Measurements from ENCODE around the gene EGFL7. TPM values are rescaled to one million over a fixed set of nuclear protein-coding genes. Genes with fewer than 3 reads are reported as not detected.

EGFL7 gene
- total RNA-seq, 5 donors from 2014 or later (not counting 1 experiment from before 2014, with no cell fraction given), result 0.43 to 1.9 (median 1.1) TPM

DNA sequence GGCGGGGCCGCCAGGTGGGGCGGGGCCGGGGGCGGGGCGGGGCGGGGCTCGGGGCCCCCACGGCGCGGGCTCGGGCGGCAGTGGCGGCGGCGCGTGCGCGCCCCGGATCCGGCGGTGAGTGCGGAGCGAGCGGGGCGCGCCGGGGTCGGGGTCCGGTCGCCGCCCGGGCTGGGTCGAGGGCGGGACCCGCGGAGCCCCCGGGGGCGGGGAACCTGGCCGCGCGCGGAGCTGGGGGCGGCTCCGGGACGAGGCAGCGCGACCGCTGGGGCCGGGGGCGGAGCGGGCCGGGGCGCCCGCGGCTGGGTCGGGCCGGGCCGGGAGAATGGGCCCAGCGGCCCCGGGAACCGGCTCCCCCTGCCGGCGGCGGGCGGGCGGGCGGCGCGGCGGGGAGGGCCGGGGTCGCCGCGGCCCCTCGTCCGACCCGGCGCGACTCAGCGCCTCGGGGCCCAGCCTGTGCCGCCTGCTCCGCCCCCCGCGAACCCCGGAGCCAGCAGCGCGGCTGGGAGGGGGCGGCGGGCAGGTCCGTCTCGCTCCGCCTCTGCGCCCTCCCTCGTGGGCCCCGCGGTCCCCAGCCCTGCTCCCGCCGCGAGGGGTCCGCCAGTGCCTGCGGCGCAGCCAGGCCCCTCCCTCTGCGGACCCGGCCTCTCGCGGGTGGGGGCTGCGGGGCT lies 3.1 kb downstream of the EGFL7 start:
- peaks cover 3 to 5% (median 5%) of the 10 kb centered on the region in 3 donors for H3K4me1 Mint-ChIP-seq
- no peaks in the 10 kb centered on the region for H3K9me3 Mint-ChIP-seq
- no peaks in the 10 kb centered on the region for H3K9me3 ChIP-seq
- no peaks in the 10 kb centered on the region for H3K36me3 ChIP-seq (ENCODE audit: control insufficient read depth in 2 of 2, extremely low read depth in 1 of 2, insufficient read depth in 1 of 2, low read length in 1 of 2)
- H3K4me3 Mint-ChIP-seq, result peak overlapping the region in 1 of 3 donors; percentile 62
- peaks cover 0 to 87% of the 10 kb centered on the region in 2 experiments for H3K27me3 ChIP-seq (replicated peaks in 1 of 2; ENCODE audit: control insufficient read depth in 2 of 2, extremely low read depth in 1 of 2, insufficient read depth in 2 of 2, low read length in 1 of 2)
- no peaks in the 10 kb centered on the region for H3K36me3 Mint-ChIP-seq
- ChIA-PET POLR2A (no interaction called here), CTCF (no interaction called here)
- peak; percentile 52 to 70 (median 62) for ATAC-seq (replicated peaks in 1 of 4)
- H3K27ac ChIP-seq (ENCODE audit: low read length), result no peak overlapping the region
- H3K4me1 ChIP-seq (ENCODE audit: control insufficient read depth in 1 of 2, extremely low read depth in 1 of 2, insufficient read depth in 2 of 2, low read length in 2 of 2), result peaks cover 0 to 9% of the 10 kb centered on the region in 2 experiments
- peak in 5 of 35 experiments; percentile 19 to 40 (median 23) for DNase-seq
- H3K27ac Mint-ChIP-seq, result no peak overlapping the region
- WGBS (ENCODE audit: insufficient coverage), result under 1% methylated on average over 105 of the region's 109 CpGs
- no peak overlapping the region for H3K4me3 ChIP-seq (ENCODE audit: control insufficient read depth in 1 of 2, extremely low read depth in 1 of 2, low read length in 1 of 2)
- peaks cover 0 to 21% of the 10 kb centered on the region in 2 donors for H3K27me3 Mint-ChIP-seq

DNA sequence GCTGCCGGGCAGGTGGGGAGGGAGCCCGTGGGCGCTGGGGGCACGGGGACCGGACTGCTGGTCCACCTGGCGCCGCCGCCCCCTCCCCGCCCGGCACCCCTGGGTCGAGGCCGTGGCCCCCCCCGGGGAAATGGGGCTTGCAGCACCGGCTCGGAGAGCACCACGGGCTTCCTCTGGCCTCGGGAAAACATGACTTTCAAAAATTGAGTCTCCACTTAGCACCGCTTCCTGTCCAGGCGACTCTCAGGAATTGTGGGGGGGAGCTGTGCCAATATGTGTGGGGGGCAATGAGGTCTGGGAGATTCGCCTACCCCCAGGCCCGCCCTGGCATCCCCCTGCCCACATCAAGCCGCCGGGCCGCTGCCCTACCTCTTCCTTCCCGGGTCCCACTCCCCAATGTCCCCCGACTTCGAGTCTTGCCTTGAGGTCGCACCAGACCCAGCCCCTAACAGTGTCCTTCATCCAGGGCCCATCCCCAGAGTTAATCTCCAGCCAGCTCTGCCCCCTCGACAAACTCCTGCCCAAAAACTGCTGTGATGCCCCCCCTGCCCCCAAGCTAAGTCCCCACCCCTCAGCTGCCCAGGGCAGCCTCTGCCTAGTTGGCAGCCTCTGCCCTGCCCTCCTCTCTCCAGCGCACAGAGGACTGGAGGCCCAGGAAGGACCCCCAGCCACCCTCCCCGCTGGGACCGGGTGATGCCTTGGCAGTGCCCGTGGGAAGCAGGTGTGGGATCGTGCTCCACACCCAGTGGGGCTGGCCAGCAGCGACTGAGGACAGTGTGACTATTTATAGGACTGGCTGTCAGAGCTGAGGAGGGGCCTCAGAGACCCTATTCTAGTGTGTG lies 3.9 kb downstream of the EGFL7 start:
- ChIA-PET POLR2A (no interaction called here), CTCF (interaction anchor here in 1 of 2 donors (0.6 kb wide), 1 partner anchor 376 kb away, joined by 6 read pairs; no protein-coding TSS in a partner anchor)
- Histone ChIP-seq H3K4me3 (ENCODE audit: control insufficient read depth in 1 of 2, extremely low read depth in 1 of 2, low read length in 1 of 2) (no peak overlapping the region), H3K27ac (ENCODE audit: low read length) (no peak overlapping the region), H3K36me3 (ENCODE audit: control insufficient read depth in 2 of 2, extremely low read depth in 1 of 2, insufficient read depth in 1 of 2, low read length in 1 of 2) (no peaks in the 10 kb centered on the region), H3K4me1 (ENCODE audit: control insufficient read depth in 1 of 2, extremely low read depth in 1 of 2, insufficient read depth in 2 of 2, low read length in 2 of 2) (peaks cover 0 to 12% of the 10 kb centered on the region in 2 experiments), H3K27me3 (replicated peaks in 1 of 2; ENCODE audit: control insufficient read depth in 2 of 2, extremely low read depth in 1 of 2, insufficient read depth in 2 of 2, low read length in 1 of 2) (peaks cover 0 to 80% of the 10 kb centered on the region in 2 experiments), H3K9me3 (no peaks in the 10 kb centered on the region)
- ATAC-seq (replicated peaks in 1 of 4), result peak in 1 of 4 experiments; percentile 7
- Mint-ChIP-seq H3K4me3 (peak overlapping the region; percentile 53 to 62 (median 59)), H3K27me3 (peaks cover 0 to 21% of the 10 kb centered on the region in 2 donors), H3K27ac (no peak overlapping the region), H3K36me3 (no peaks in the 10 kb centered on the region), H3K4me1 (peaks cover 3 to 5% (median 5%) of the 10 kb centered on the region in 3 donors), H3K9me3 (no peaks in the 10 kb centered on the region)
- DNase-seq, result no peak
- 30% methylated on average over 23 of the region's 35 CpGs for WGBS (ENCODE audit: insufficient coverage)

DNA sequence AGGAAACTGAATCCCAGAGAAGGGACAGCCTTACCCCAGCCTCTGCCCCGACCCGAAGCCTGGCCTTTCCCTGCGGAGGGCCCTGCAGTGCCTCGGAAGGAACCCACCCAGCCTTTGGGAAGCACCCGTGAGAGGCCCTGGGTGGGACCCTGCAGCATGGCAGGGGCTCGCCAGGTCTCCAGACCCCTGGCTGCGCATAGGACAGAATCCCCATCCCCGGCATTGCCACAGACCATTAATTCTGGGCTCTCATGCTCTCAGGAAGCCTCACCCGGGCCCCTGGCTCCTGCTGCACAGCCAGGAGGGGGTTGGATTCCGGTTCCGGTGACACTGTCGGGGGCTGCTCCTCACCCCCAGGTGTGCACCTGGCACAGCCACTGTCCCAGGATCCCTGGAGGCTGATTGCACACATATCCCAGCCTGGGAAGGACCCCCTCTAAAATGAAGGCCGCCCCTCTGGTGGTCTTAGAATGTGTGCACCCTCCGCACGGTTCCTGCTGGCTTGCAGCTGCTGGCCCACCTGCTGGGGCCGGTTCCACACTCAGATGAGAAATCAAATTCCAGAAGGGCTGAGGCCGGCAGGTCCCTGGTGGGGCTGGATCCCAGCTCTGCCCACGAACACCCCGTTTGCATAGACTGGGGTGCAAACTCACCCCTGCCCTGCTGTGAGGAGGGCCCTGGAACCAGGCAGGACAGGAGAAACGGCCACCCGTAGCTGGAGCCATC lies 4.7 kb downstream of the EGFL7 start:
- H3K4me3 ChIP-seq (ENCODE audit: control insufficient read depth in 1 of 2, extremely low read depth in 1 of 2, low read length in 1 of 2), result no peak overlapping the region
- Mint-ChIP-seq H3K27me3 (peaks cover 0 to 18% of the 10 kb centered on the region in 2 donors), H3K36me3 (no peaks in the 10 kb centered on the region), H3K27ac (no peak overlapping the region), H3K4me1 (peaks cover 3 to 5% (median 5%) of the 10 kb centered on the region in 3 donors), H3K9me3 (no peaks in the 10 kb centered on the region), H3K4me3 (peak overlapping the region in 1 of 3 donors; percentile 62)
- no peak overlapping the region for H3K27ac ChIP-seq (ENCODE audit: low read length)
- H3K4me1 ChIP-seq (ENCODE audit: control insufficient read depth in 1 of 2, extremely low read depth in 1 of 2, insufficient read depth in 2 of 2, low read length in 2 of 2), result peaks cover 0 to 12% of the 10 kb centered on the region in 2 experiments
- CTCF ChIA-PET, result interaction anchor here in 1 of 2 donors (0.6 kb wide), 1 partner anchor 377 kb away, joined by 6 read pairs; no protein-coding TSS in a partner anchor
- POLR2A ChIA-PET, result no interaction called here
- H3K27me3 ChIP-seq (replicated peaks in 1 of 2; ENCODE audit: control insufficient read depth in 2 of 2, extremely low read depth in 1 of 2, insufficient read depth in 2 of 2, low read length in 1 of 2), result peaks cover 0 to 72% of the 10 kb centered on the region in 2 experiments
- H3K9me3 ChIP-seq, result no peaks in the 10 kb centered on the region
- no peak for DNase-seq
- WGBS (ENCODE audit: insufficient coverage), result 85% methylated on average over 21 of the region's 21 CpGs
- ATAC-seq (replicated peaks in 1 of 4), result no peak
- no peaks in the 10 kb centered on the region for H3K36me3 ChIP-seq (ENCODE audit: control insufficient read depth in 2 of 2, extremely low read depth in 1 of 2, insufficient read depth in 1 of 2, low read length in 1 of 2)

DNA sequence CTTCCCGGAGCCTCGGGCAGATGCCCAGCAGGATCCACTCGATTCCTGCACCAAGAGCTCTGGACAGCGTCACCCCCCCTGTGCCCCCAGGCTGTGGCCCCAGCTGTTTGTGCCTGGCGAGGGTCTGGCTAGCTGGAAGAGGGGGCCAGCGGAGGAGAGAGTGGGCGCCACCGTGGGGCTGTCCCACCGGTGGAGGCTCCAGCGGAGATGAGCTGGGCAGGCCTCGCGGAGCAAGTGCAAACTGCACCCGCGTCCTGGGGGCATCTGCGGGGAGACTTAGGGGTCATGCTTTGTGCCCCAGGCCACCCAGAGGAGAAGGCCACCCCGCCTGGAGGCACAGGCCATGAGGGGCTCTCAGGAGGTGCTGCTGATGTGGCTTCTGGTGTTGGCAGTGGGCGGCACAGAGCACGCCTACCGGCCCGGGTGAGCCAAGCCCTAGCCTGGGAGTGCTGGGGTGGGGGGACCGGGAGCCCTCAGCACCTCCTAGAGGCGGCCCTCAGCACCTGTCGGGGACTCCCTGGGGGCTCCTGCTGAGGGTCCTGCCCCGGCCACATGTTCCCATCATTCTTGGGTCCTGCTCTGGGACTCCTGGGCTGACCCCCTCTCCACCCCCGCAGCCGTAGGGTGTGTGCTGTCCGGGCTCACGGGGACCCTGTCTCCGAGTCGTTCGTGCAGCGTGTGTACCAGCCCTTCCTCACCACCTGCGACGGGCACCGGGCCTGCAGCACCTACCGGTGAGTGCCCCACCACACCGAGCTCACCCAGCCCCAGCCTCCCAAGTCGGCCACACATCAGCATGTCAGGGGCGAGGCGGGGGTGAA lies 5.4 kb downstream of the EGFL7 start:
- CTCF ChIA-PET, result no interaction called here
- H3K4me3 Mint-ChIP-seq, result no peak overlapping the region
- no peak for ATAC-seq (replicated peaks in 1 of 4)

DNA sequence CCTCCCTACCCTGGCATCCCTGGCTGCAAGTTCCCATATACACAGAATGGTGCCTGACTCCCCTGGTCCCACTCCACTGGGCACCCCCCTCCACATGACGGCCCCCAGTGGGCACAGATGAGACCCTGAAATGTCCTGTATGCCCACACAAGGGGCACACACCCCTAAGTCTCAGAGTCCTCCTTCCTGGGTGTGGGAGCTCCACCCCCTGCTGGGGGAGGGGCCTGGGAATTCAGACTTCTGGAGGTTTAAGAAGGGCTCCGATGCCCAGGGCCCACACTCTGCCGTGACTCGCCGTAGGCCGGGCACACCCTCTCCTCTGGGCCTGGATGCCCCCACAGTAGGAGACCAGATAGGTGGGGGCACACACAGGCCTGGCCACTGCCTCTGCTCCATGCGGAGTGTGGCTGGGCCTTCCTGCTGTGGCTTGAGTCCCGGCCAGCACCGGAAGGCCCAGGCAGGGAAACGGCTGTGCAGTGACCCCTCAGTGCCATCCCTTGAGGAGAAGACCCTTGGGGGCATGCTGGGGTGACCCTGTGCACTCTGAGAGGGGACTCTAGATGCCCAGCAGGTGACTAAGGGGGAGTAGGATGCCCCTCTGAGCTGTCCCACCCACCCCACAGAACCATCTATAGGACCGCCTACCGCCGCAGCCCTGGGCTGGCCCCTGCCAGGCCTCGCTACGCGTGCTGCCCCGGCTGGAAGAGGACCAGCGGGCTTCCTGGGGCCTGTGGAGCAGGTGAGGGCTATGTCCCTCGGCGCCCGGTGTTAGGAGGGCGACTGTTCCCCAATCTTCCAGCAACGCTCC lies 6.5 kb downstream of the EGFL7 start:
- Mint-ChIP-seq H3K36me3 (no peaks in the 10 kb centered on the region), H3K4me3 (no peak overlapping the region), H3K27me3 (peaks cover 0 to 9% of the 10 kb centered on the region in 2 donors), H3K27ac (no peak overlapping the region), H3K9me3 (no peaks in the 10 kb centered on the region), H3K4me1 (peaks cover 3 to 5% (median 5%) of the 10 kb centered on the region in 3 donors)
- WGBS (ENCODE audit: insufficient coverage), result 84% methylated on average over 18 of the region's 23 CpGs
- Histone ChIP-seq H3K4me3 (ENCODE audit: control insufficient read depth in 1 of 2, extremely low read depth in 1 of 2, low read length in 1 of 2) (no peak overlapping the region), H3K27ac (ENCODE audit: low read length) (no peak overlapping the region), H3K36me3 (ENCODE audit: control insufficient read depth in 2 of 2, extremely low read depth in 1 of 2, insufficient read depth in 1 of 2, low read length in 1 of 2) (no peaks in the 10 kb centered on the region), H3K9me3 (no peaks in the 10 kb centered on the region), H3K4me1 (ENCODE audit: control insufficient read depth in 1 of 2, extremely low read depth in 1 of 2, insufficient read depth in 2 of 2, low read length in 2 of 2) (peaks cover 0 to 12% of the 10 kb centered on the region in 2 experiments), H3K27me3 (replicated peaks in 1 of 2; ENCODE audit: control insufficient read depth in 2 of 2, extremely low read depth in 1 of 2, insufficient read depth in 2 of 2, low read length in 1 of 2) (peaks cover 0 to 54% of the 10 kb centered on the region in 2 experiments)
- DNase-seq (no peak), ATAC-seq (replicated peaks in 1 of 4) (no peak)
- CTCF ChIA-PET, result no interaction called here
- POLR2A ChIA-PET, result interaction anchor here in 1 of 2 donors (0.6 kb wide), 1 partner anchor 422 kb away, joined by 3 read pairs; no protein-coding TSS in a partner anchor

More for the DNA sequence above, 5.4 kb downstream of the EGFL7 start:
- Histone ChIP-seq H3K27me3 (replicated peaks in 1 of 2; ENCODE audit: control insufficient read depth in 2 of 2, extremely low read depth in 1 of 2, insufficient read depth in 2 of 2, low read length in 1 of 2) (peaks cover 0 to 64% of the 10 kb centered on the region in 2 experiments), H3K4me3 (ENCODE audit: control insufficient read depth in 1 of 2, extremely low read depth in 1 of 2, low read length in 1 of 2) (no peak overlapping the region), H3K9me3 (no peaks in the 10 kb centered on the region), H3K4me1 (ENCODE audit: control insufficient read depth in 1 of 2, extremely low read depth in 1 of 2, insufficient read depth in 2 of 2, low read length in 2 of 2) (peaks cover 0 to 12% of the 10 kb centered on the region in 2 experiments), H3K36me3 (ENCODE audit: control insufficient read depth in 2 of 2, extremely low read depth in 1 of 2, insufficient read depth in 1 of 2, low read length in 1 of 2) (no peaks in the 10 kb centered on the region), H3K27ac (ENCODE audit: low read length) (no peak overlapping the region)
- WGBS (ENCODE audit: insufficient coverage), result 74% methylated on average over 40 of the region's 40 CpGs
- no peaks in the 10 kb centered on the region for H3K36me3 Mint-ChIP-seq
- no peak overlapping the region for H3K27ac Mint-ChIP-seq
- H3K27me3 Mint-ChIP-seq, result peaks cover 0 to 17% of the 10 kb centered on the region in 2 donors
- no peak for DNase-seq
- POLR2A ChIA-PET, result no interaction called here
- H3K4me1 Mint-ChIP-seq, result peaks cover 3 to 5% (median 5%) of the 10 kb centered on the region in 3 donors
- H3K9me3 Mint-ChIP-seq, result no peaks in the 10 kb centered on the region

Data from T-cell (primary cell).